GM21737 (cell line): ENCODE results near the gene CHP2.
"Not testable (repeated sequence)": the region's sequence is repeated elsewhere in the genome, so short reads cannot be mapped to it uniquely, and the experiment has no call there.

Source experiments
- ATAC-seq: cut with Tn5 transposase; IDR thresholded peaks from one replicate; pipeline ENCODE4 v1.9.1; 2021; ENCODE audit warnings: mild to moderate bottlenecking, moderate library complexity; ENCODE audit not compliant: unreplicated experiment

CHP2 gene

GRCh38 chr16:23754594-23755483, at the start of gene CHP2:
CHP2 (plus strand) TSS chr16:23755026; CDS start chr16:23755050, 24 bp downstream.
- ATAC-seq = no peak

GRCh38 chr16:23705517-23705902, 49.3 kb upstream of the CHP2 start:
- no peak for ATAC-seq

- no peak for ATAC-seq
Observed at GRCh38 chr16:23706439-23706838, 48.4 kb upstream of the CHP2 start.

- no peak for ATAC-seq
Observed at GRCh38 chr16:23709536-23709935, 45.3 kb upstream of the CHP2 start.

- no peak for ATAC-seq
Observed at GRCh38 chr16:23710008-23710407, 44.8 kb upstream of the CHP2 start.

GRCh38 chr16:23710504-23710903, 44.3 kb upstream of the CHP2 start:
- no peak for ATAC-seq

- no peak for ATAC-seq
Observed at GRCh38 chr16:23711785-23712184, 43.0 kb upstream of the CHP2 start.

- ATAC-seq = no peak
Observed at GRCh38 chr16:23712976-23713375, 41.9 kb upstream of the CHP2 start, which contains the start of gene ERN2. ERN2 (minus strand) TSS chr16:23713222; CDS start chr16:23713187, 35 bp downstream.

- no peak for ATAC-seq
Observed at GRCh38 chr16:23716484-23716883, 38.3 kb upstream of the CHP2 start.

GRCh38 chr16:23722613-23723240, 32.1 kb upstream of the CHP2 start:
- ATAC-seq = not testable (repeated sequence)

GRCh38 chr16:23724096-23724784, 30.6 kb upstream of the CHP2 start:
- ATAC-seq = no peak

GRCh38 chr16:23724785-23725131, 30.1 kb upstream of the CHP2 start:
- ATAC-seq = no peak

- ATAC-seq = no peak
Observed at GRCh38 chr16:23726710-23727109, 28.1 kb upstream of the CHP2 start.

- no peak for ATAC-seq
Observed at GRCh38 chr16:23728112-23728477, 26.7 kb upstream of the CHP2 start.

- no peak for ATAC-seq
Observed at GRCh38 chr16:23729503-23730424, 25.1 kb upstream of the CHP2 start.

- no peak for ATAC-seq
Observed at GRCh38 chr16:23734176-23734893, 20.5 kb upstream of the CHP2 start.

GRCh38 chr16:23737423-23738028, 17.3 kb upstream of the CHP2 start:
- not testable (repeated sequence) for ATAC-seq

GRCh38 chr16:23739516-23739915, 15.3 kb upstream of the CHP2 start:
- ATAC-seq = no peak

- ATAC-seq = no peak
Observed at GRCh38 chr16:23741675-23742303, 13.0 kb upstream of the CHP2 start.
